Spinal cord (tissue), 10 donors: ENCODE results near the gene RHOV. TPM values are rescaled to one million over a fixed set of nuclear protein-coding genes. Genes with fewer than 3 reads are reported as not detected.
"Not testable (repeated sequence)": the region's sequence is repeated elsewhere in the genome, so short reads cannot be mapped to it uniquely, and the experiment has no call there.

ENCODE experiments used
- DNase-seq, 6 donors: peaks; one replicate each; pipeline versions ENCODE4 v3.0.0 to v3.0.0-alpha.2; 2013 to 2015; ENCODE audit warnings: low spot score in 6 of 6, low read depth in 4 of 6
- H3K27ac ChIP-seq: one replicate; pipeline ENCODE4 v1.5.1; 2013; ENCODE audit warnings: low read depth, low read length, control low read depth
- H3K27me3 ChIP-seq: one replicate; pipeline ENCODE4 v1.6.1; 2013; ENCODE audit warnings: low read length; ENCODE audit not compliant: control insufficient read depth, insufficient read depth
- H3K36me3 ChIP-seq: one replicate; pipeline ENCODE4 v1.6.1; 2013; ENCODE audit warnings: low read length; ENCODE audit not compliant: control insufficient read depth, insufficient read depth
- H3K4me1 ChIP-seq: one replicate; pipeline ENCODE4 v1.6.1; 2013; ENCODE audit warnings: low read length; ENCODE audit not compliant: control insufficient read depth, insufficient read depth
- H3K4me3 ChIP-seq: one replicate; pipeline ENCODE4 v1.5.1; 2013; ENCODE audit warnings: low read depth, low read length, control low read depth
- H3K9me3 ChIP-seq: one replicate; pipeline ENCODE4 v1.6.1; 2013; ENCODE audit warnings: low read length; ENCODE audit not compliant: control insufficient read depth, insufficient read depth
- WGBS: methylation state at CpG from one replicate; pipeline ENCODE4 v1.1.5; 2013; ENCODE audit warnings: missing lambda C conversion rate; ENCODE audit not compliant: insufficient coverage; 5-methylcytosine and 5-hydroxymethylcytosine counted together
- polyA plus RNA-seq, 2 donors: library from polyadenylated mRNA; unstranded; fragments of 120-200 nt; gene quantifications; one replicate each; pipeline ENCODE4 v1.2.1, GENCODE V29; 2013; ENCODE audit not compliant: insufficient read length in 2 of 2
- total RNA-seq, 2 donors: library from RNA; depleted of rRNA in 1 of 2; stranded (reverse); fragments of 120-200 nt in 1 of 2; fragments of >200 nt in 1 of 2; gene quantifications; one replicate each; pipeline versions ENCODE4 v1.2.3 to v1.2.4, GENCODE V29; 2013 to 2014
- donor health status: healthy.

The RHOV gene
- total and polyA plus RNA-seq, 4 donors = 1.7 to 12.2 (median 6.1) TPM

DNA sequence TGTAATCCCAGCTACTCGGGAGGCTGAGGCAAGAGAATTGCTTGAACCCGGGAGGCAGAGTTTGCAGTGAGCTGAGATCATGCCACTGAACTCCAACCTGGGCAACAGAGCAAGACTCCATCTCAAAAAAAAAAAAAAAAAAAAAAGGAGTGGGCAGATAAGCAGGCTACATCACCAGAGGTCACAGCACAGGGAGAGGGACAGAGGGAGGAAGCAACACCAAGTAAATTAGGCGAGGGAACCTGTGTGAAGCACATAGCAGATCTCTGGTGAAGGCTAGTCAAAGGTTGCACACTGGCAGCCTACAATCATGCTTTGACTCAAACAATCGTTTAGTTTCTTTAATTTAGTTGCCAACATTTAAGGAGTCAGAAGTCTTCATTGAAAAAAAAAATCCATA, 12.9 kb downstream of the RHOV start:
- H3K4me1 ChIP-seq, H3K27me3 ChIP-seq, H3K27ac ChIP-seq, H3K9me3 ChIP-seq, H3K4me3 ChIP-seq, H3K36me3 ChIP-seq, DNase-seq: not testable (repeated sequence)
- WGBS = 20% methylated on average over 1 of the region's 4 CpGs

DNA sequence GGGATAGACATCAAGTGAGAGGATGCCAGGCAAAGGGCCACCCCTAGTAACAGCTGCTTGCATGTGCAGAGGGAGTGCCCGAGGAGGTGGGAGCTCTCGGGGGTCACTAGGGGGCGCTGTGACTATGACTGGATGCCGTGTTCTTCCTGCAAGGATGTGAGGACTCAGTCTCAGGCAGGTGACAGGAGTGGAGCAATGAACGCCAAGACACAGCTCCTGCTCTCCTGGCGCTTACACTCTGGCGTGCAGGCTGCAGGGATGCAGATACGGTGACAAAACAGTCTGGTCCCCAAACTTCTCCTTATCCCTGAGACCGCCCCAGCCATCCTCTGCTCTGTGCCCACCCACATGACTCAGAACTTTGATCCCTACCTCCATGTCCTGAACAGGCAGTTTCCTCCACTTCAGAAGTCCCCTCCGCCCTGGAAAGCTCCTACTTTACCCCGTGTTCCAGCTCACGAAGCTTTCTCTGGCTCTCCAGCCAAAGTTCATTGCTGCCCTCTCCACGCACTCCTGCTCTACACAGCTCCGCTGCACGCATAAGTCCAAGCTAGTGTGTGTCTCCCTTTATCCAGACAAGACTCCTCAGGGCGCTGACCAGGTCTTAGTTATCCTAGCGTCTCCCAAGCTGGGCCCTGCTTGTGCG, 14.7 kb downstream of the RHOV start:
- 45% methylated on average over 18 of the region's 18 CpGs for WGBS
- no peaks in the 10 kb centered on the region for H3K9me3 ChIP-seq
- H3K4me3 ChIP-seq = no peak overlapping the region
- no peaks in the 10 kb centered on the region for H3K36me3 ChIP-seq
- H3K4me1 ChIP-seq = peaks cover 6% of the 10 kb centered on the region
- H3K27ac ChIP-seq = no peak overlapping the region
- peak in 2 of 6 donors; percentile 64 to 69 for DNase-seq
- H3K27me3 ChIP-seq = no peaks in the 10 kb centered on the region

DNA sequence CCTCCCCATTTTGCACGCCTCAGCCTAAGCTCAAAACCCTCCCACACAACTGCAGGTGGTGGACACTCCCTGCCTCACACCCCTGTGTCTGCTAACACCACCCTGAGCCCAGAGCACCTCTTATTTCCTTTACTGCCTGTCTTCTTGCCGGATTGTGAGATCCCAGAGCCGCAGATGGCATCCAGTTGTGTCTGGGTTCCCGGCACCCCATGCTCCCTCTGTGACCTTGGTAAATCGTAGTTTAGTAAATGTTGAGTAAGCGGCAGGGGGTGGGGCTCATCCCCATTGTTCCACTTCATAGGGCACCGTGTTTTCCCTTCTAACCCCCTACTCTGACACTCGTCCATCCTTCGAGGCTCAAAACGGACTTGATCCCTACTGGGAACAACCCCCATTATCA, 15.3 kb downstream of the RHOV start:
- H3K27me3 ChIP-seq = no peaks in the 10 kb centered on the region

DNA sequence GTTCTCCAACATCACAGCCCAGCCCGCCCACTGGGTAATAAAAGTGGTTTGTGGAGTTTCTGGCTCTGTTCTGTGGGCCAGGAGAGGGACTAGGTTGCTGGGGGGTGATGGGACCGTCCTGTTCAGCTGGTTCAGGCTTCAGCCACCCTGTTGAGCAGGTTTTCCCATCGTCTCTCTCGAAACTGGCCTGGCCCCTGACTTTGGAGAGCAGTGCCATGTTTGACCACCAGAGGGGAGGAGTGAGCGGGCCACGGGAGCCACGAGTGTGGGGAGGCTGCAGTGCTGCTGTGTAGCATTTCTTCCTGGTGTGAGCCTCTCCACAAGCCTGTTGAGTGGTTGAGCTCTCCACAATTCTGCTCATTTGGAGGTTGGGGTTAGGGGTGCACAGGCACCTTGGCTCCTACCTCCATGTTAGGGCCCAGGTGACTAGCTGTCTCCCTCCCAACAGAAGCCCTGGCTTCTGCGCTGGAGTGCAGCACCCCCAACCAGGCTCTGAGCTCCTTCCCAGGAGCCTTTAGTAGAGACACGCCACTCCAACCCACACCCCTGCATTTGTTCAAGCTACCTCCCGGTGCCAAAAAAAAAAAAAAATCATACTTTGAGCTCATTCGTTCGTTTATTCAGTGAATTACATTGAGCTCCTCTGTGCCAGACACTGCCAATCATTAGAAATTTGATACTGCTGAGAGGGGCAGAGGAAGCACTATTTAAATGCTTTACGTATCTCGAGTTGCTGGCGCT, 16.3 kb downstream of the RHOV start:
- Histone ChIP-seq H3K4me3 (no peak overlapping the region), H3K27ac (no peak overlapping the region), H3K27me3 (no peaks in the 10 kb centered on the region), H3K9me3 (no peaks in the 10 kb centered on the region), H3K4me1 (peaks cover 6% of the 10 kb centered on the region), H3K36me3 (peaks cover 6% of the 10 kb centered on the region)
- peak in 4 of 6 donors; percentile 33 to 84 (median 64) for DNase-seq
- 39% methylated on average over 12 of the region's 15 CpGs for WGBS

More for the DNA sequence above, 15.3 kb downstream of the RHOV start:
- Histone ChIP-seq H3K9me3 (no peaks in the 10 kb centered on the region), H3K4me3 (no peak overlapping the region), H3K27ac (no peak overlapping the region), H3K36me3 (peaks cover under 1% of the 10 kb centered on the region), H3K4me1 (peaks cover 6% of the 10 kb centered on the region)
- DNase-seq = no peak
- 71% methylated on average over 3 of the region's 10 CpGs for WGBS

DNA sequence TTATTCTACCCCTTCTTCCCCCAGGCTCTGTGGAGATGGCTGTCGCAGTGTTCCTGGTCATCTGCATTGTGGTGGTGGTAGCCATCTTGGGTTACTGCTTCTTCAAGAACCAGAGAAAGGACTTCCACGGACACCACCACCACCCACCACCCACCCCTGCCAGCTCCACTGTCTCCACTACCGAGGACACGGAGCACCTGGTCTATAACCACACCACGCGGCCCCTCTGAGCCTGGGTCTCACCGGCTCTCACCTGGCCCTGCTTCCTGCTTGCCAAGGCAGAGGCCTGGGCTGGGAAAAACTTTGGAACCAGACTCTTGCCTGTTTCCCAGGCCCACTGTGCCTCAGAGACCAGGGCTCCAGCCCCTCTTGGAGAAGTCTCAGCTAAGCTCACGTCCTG, 17.3 kb downstream of the RHOV start:
- H3K4me1 ChIP-seq = peaks cover 6% of the 10 kb centered on the region
- H3K27me3 ChIP-seq = no peaks in the 10 kb centered on the region
- peaks cover 6% of the 10 kb centered on the region for H3K36me3 ChIP-seq
- 83% methylated on average over 5 of the region's 8 CpGs for WGBS
- no peak overlapping the region for H3K27ac ChIP-seq
- no peak for DNase-seq
- H3K4me3 ChIP-seq = no peak overlapping the region
- H3K9me3 ChIP-seq = no peaks in the 10 kb centered on the region

DNA sequence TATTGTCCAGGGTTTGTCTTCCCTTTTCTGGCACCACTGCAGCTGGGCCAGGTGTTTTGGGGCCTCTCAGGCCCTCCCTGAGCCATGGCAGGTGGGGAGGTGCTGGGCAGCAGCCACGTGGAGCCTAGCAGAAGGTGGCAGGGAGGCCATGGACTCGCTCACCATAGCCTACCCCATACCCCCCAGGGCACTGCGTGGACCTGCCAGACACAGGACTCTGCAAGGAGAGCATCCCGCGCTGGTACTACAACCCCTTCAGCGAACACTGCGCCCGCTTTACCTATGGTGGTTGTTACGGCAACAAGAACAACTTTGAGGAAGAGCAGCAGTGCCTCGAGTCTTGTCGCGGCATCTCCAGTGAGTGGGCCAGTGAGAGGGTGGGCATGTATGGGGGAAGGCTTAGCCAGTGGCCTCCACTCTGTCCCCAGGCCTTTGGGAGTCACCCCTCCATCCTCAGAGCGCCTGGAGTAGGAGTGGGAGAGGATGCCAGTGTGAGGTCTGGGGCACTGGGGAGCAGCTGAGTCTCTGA, 18.3 kb downstream of the RHOV start:
- DNase-seq = no peak
- Histone ChIP-seq H3K4me1 (peaks cover 6% of the 10 kb centered on the region), H3K27me3 (no peaks in the 10 kb centered on the region), H3K9me3 (no peaks in the 10 kb centered on the region), H3K27ac (no peak overlapping the region), H3K4me3 (no peak overlapping the region), H3K36me3 (peaks cover 6% of the 10 kb centered on the region)
- 80% methylated on average over 7 of the region's 13 CpGs for WGBS

DNA sequence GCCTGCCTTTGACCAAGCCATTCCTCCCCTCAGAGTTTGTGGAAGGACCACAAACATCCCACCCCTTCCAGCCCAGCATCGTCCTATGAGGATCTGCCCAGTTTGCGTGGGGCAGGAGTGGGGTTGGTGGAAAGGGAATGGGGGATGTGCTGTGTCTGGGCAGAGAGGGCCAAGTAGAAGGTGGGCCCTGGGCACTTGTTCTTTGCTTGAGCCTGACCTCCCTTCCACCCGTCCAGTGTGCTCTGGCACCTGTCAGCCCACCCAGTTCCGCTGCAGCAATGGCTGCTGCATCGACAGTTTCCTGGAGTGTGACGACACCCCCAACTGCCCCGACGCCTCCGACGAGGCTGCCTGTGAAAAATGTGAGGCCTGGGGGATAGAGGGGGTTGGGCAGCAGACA, 19.9 kb downstream of the RHOV start:
- Histone ChIP-seq H3K9me3 (no peaks in the 10 kb centered on the region), H3K27ac (no peak overlapping the region), H3K4me1 (peaks cover 6% of the 10 kb centered on the region), H3K4me3 (no peak overlapping the region), H3K27me3 (no peaks in the 10 kb centered on the region), H3K36me3 (peaks cover 6% of the 10 kb centered on the region)
- WGBS = 57% methylated on average over 7 of the region's 10 CpGs
- DNase-seq = no peak

DNA sequence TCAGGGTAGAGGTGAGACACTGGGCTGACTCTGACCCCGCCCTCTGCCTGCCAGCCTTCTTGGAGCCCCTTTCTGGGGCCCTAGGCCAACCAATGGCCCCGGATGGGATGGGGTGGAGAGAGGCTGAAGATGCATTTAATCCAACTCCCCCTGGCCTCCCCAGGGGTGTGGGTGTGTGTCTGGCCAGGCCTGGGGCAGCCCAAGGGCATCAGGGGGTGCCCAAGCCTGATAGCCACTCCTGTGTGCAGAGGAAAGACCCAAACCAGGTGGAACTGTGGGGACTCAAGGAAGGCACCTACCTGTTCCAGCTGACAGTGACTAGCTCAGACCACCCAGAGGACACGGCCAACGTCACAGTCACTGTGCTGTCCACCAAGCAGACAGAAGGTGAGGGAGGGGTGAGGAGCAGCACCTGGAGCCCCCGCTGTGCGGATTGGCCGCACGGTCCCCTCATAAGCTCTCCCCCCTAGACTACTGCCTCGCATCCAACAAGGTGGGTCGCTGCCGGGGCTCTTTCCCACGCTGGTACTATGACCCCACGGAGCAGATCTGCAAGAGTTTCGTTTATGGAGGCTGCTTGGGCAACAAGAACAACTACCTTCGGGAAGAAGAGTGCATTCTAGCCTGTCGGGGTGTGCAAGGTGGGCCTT, 20.7 kb downstream of the RHOV start:
- H3K27ac ChIP-seq = no peak overlapping the region
- H3K27me3 ChIP-seq = no peaks in the 10 kb centered on the region
- H3K9me3 ChIP-seq = no peaks in the 10 kb centered on the region
- 93% methylated on average over 14 of the region's 16 CpGs for WGBS
- DNase-seq = no peak
- peaks cover 6% of the 10 kb centered on the region for H3K4me1 ChIP-seq
- H3K4me3 ChIP-seq = no peak overlapping the region
- H3K36me3 ChIP-seq = peaks cover 6% of the 10 kb centered on the region

DNA sequence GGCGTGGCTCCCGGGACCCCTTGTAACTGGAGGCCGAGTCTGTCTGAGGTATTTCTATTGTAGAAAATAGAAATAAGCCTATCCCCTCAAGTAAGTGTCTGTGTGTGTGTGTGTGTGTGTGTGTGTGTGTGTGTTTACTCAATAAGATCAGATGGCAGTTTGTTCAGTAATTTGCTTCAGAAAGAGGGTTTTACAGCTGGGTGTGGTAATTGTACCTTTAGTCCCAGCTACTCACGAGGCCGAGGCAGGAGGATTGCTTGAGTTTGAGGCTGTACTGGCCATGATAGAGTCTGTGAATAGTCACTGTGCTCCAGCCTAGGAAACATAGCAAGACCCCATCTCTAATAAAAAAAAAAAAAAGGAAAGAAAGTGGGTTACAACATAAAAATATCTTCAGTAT, 21.5 kb downstream of the RHOV start:
- H3K9me3 ChIP-seq = no peaks in the 10 kb centered on the region
- no peak overlapping the region for H3K27ac ChIP-seq
- peaks cover 6% of the 10 kb centered on the region for H3K36me3 ChIP-seq
- H3K27me3 ChIP-seq = peaks cover 3% of the 10 kb centered on the region
- no peak for DNase-seq
- H3K4me3 ChIP-seq = no peak overlapping the region
- H3K4me1 ChIP-seq = peaks cover 2% of the 10 kb centered on the region
- no CpG with 5 or more reads among the region's 5 CpGs for WGBS
